Measurements from ENCODE around the gene LUM.

DNA sequence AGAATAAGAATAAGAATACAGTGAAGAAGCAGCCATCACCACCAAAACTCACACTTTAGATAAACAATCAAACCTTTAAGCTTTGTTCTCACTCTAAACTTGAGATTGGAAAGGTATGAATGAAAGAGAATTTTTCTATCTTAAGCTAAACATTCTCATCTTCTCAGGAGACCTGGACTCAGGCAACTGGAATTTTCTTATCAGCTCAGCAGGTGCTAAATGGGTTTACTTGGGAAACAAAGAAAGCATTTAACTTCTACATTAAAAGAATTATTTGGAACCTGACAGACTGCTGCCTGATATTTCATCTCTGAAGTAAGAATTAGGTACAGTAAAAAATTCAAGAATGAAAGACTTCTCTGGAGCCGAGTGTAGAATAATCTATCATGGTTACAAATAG is 32.8 kb downstream of the LUM start:
- TF ChIP-seq CTCF (IDR thresholded peaks at IDR 0.05) (no peak), POLR2A (IDR thresholded peaks at IDR 0.05) (no peak)

Data from upper lobe of left lung (tissue), 4 donors.